CD4-positive, alpha-beta T cell (primary cell): ENCODE results near the gene NPAS3. TPM values are rescaled to one million over a fixed set of nuclear protein-coding genes. Genes with fewer than 3 reads are reported as not detected.

ENCODE experiments used
- ATAC-seq: fragments of 200-7000 bp; cut with Tn5 transposase; one replicate; pipeline ENCODE4 v1.10.0; 2022; ENCODE audit warnings: mild to moderate bottlenecking; ENCODE audit not compliant: poor library complexity
- CTCF ChIA-PET: fragments of 350-600 bp; sonication (Branson Sonifier 250); formaldehyde crosslinking; loops from one replicate; lab custom pipeline; 2021; ENCODE audit warnings: antibody characterized with exemption, inconsistent platforms; lab: Charles Lee
- POLR2A ChIA-PET: fragments of 350-600 bp; sonication (Branson Sonifier 250); formaldehyde crosslinking; loops from one replicate; lab custom pipeline; 2021; ENCODE audit warnings: antibody characterized with exemption, inconsistent platforms; lab: Charles Lee
- DNase-seq, 14 experiments: peaks; one replicate each; pipeline ENCODE4 v3.0.0-alpha.2; 2013 to 2020; ENCODE audit warnings: mixed read lengths in 2 of 14
- H3K27ac ChIP-seq, 2 donors: one replicate each; pipeline versions ENCODE4 v1.5.1 to v1.7.0; 2013; ENCODE audit warnings: low read length in 2 of 2, low read depth in 1 of 2, mild to moderate bottlenecking in 1 of 2
- H3K27me3 ChIP-seq, 2 experiments: 1 replicate in 1 of 2; 2 replicates in 1 of 2; pipeline versions ENCODE4 v1.6.1 to v1.7.0; 2013; ENCODE audit warnings: low read length in 2 of 2, control low read depth in 1 of 2, mild to moderate bottlenecking in 1 of 2, moderate library complexity in 1 of 2; ENCODE audit not compliant: insufficient read depth in 2 of 2, control insufficient read depth in 1 of 2
- H3K36me3 ChIP-seq: one replicate; pipeline ENCODE4 v1.6.1; 2013; ENCODE audit warnings: low read length, control low read depth; ENCODE audit not compliant: insufficient read depth
- H3K4me1 ChIP-seq: one replicate; pipeline ENCODE4 v1.6.1; 2013; ENCODE audit warnings: low read length, control low read depth; ENCODE audit not compliant: insufficient read depth
- H3K4me3 ChIP-seq: one replicate; pipeline ENCODE4 v1.5.1; 2013; ENCODE audit warnings: mild to moderate bottlenecking, low read length, moderate library complexity
- H3K9me3 ChIP-seq, 2 experiments: 1 replicate in 1 of 2; 2 replicates in 1 of 2; pipeline versions ENCODE4 v1.6.1 to v1.7.0; 2013; ENCODE audit warnings: low read length in 2 of 2, mild to moderate bottlenecking in 2 of 2, control low read depth in 1 of 2, moderate library complexity in 1 of 2; ENCODE audit not compliant: control insufficient read depth in 1 of 2, insufficient read depth in 1 of 2
- H3K27ac Mint-ChIP-seq: one replicate; pipeline ENCODE4 v1.8.0; 2020; ENCODE audit warnings: mixed read lengths
- H3K27me3 Mint-ChIP-seq: one replicate; pipeline ENCODE4 v1.8.0; 2021; ENCODE audit warnings: mixed read lengths
- H3K36me3 Mint-ChIP-seq: one replicate; pipeline ENCODE4 v1.8.0; 2021; ENCODE audit warnings: low read depth, mixed read lengths
- H3K4me1 Mint-ChIP-seq: one replicate; pipeline ENCODE4 v1.8.0; 2021; ENCODE audit warnings: low read depth, mixed read lengths
- H3K4me3 Mint-ChIP-seq: one replicate; pipeline ENCODE4 v1.8.0; 2020; ENCODE audit warnings: mild to moderate bottlenecking, mixed read lengths
- H3K9me3 Mint-ChIP-seq: one replicate; pipeline ENCODE4 v1.8.0; 2020; ENCODE audit warnings: mixed read lengths
- intact Hi-C, 2 experiments: fragments of 100-400 bp; cut with DNase I in 1 of 2; cut with micrococcal nuclease in 1 of 2; formaldehyde crosslinking; loops; one replicate each; pipeline versions ENCODE4 v1.15.1 to v1.9.0; 2023 to 2025; cut with DNase I, micrococcal nuclease
- total RNA-seq, 174 experiments: library from RNA in 2 of 174; stranded (reverse) in 2 of 174; gene quantifications; one replicate each; pipeline ENCODE4 v1.2.3 and lab custom pipeline; 2021 to 2026
- TF ChIP-seq, protein P1 (sequence below): fragments of 200-600 bp; IDR thresholded peaks from one replicate; pipeline ENCODE4 v1.8.0; 2022; ENCODE audit warnings: antibody characterized with exemption, mild to moderate bottlenecking

Gene NPAS3
- total RNA-seq, 2 experiments from 2014 or later = not detected

DNA sequence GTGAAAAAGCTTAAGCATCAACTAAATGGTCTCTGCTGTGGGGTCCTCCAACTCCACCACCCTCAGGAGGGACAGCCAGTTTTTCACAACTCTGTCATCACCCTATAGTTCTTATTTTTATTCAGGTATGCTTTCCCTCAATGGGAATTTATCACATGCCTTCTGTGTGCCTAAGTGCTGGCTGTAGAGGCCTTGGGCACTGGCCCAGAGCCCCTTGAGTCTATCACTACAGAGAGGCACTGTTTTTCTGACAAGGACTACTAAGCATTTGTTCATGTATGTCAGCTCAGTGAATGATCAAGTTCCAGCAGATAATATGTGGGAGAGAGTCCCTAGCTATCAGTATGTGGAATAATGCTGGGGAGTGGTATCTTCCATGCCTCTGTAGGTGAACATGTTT, 463.9 kb downstream of the NPAS3 start:
- no peak for ATAC-seq

DNA sequence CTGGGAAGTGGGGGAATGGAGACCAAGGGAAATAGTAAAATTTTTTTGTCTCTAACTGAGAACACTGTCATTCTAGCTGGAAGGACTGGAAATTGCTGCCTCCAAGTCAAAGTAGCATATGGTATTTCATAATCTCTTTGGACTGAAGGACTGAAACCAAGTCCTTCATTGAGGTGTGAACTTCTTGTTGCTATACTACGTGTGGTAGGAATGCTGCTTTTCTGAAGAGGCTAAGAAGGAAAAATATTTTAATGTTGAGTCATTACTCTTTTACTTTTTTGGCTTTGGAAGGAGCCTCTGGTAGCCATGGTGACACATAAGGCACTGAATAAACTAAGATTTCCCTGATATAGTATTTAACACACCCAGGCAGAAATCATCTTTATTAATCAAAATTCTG, 465.4 kb downstream of the NPAS3 start:
- Mint-ChIP-seq H3K27me3 (no peaks in the 10 kb centered on the region), H3K4me3 (no peak overlapping the region), H3K9me3 (no peaks in the 10 kb centered on the region), H3K36me3 (no peaks in the 10 kb centered on the region), H3K27ac (no peak overlapping the region), H3K4me1 (no peaks in the 10 kb centered on the region)
- Histone ChIP-seq H3K4me3 (no peak overlapping the region), H3K4me1 (no peaks in the 10 kb centered on the region), H3K27me3 (no peaks in the 10 kb centered on the region), H3K27ac (no peak overlapping the region), H3K36me3 (no peaks in the 10 kb centered on the region), H3K9me3 (no peaks in the 10 kb centered on the region)
- intact Hi-C loops = no loop called here
- DNase-seq (no peak), ATAC-seq (no peak)
- POLR2A ChIA-PET = no interaction called here
- CTCF ChIA-PET = no interaction called here
- TF ChIP-seq, protein P1, sequence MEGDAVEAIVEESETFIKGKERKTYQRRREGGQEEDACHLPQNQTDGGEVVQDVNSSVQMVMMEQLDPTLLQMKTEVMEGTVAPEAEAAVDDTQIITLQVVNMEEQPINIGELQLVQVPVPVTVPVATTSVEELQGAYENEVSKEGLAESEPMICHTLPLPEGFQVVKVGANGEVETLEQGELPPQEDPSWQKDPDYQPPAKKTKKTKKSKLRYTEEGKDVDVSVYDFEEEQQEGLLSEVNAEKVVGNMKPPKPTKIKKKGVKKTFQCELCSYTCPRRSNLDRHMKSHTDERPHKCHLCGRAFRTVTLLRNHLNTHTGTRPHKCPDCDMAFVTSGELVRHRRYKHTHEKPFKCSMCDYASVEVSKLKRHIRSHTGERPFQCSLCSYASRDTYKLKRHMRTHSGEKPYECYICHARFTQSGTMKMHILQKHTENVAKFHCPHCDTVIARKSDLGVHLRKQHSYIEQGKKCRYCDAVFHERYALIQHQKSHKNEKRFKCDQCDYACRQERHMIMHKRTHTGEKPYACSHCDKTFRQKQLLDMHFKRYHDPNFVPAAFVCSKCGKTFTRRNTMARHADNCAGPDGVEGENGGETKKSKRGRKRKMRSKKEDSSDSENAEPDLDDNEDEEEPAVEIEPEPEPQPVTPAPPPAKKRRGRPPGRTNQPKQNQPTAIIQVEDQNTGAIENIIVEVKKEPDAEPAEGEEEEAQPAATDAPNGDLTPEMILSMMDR = no peak

More for the DNA sequence above, 463.9 kb downstream of the NPAS3 start:
- Histone ChIP-seq H3K36me3 (no peaks in the 10 kb centered on the region), H3K4me3 (no peak overlapping the region), H3K4me1 (no peaks in the 10 kb centered on the region), H3K9me3 (no peaks in the 10 kb centered on the region), H3K27ac (no peak overlapping the region), H3K27me3 (no peaks in the 10 kb centered on the region)
- no peaks in the 10 kb centered on the region for H3K9me3 Mint-ChIP-seq
- H3K4me3 Mint-ChIP-seq = no peak overlapping the region
- intact Hi-C loops = no loop called here
- TF ChIP-seq, protein P1 = no peak
- no peaks in the 10 kb centered on the region for H3K4me1 Mint-ChIP-seq
- no peak for DNase-seq
- ChIA-PET CTCF (no interaction called here), POLR2A (no interaction called here)
- no peak overlapping the region for H3K27ac Mint-ChIP-seq
- no peaks in the 10 kb centered on the region for H3K27me3 Mint-ChIP-seq
- no peaks in the 10 kb centered on the region for H3K36me3 Mint-ChIP-seq

DNA sequence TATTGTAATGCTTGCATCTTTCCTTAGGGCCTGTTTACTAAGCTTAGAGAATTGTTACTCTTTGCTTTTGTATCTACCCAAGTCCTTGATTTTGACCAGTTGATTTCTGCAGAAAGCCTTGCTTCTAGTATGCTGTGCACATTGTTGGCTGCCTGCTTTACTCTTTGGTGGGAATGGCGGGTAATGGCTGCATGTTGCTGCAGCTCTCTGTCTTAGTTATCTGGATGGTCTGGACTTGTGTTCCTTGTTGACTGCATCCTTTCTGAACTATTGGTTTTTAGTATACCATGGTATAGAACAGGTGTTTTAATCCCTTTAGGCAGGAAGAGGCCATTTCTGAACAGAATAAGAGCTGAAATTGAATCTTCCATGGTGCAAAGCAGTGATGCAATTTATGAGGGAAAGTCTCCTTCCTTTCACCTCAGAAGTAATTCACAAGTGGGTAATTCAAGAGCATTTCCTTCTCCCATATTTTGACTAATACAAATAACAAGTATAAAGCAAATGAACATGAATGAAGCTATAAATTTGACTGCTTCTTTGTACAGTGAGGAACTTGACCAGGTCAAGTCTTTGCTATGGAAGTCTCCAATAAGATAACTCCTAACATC, 466.4 kb downstream of the NPAS3 start:
- Histone ChIP-seq H3K4me1 (no peaks in the 10 kb centered on the region), H3K4me3 (no peak overlapping the region), H3K27ac (no peak overlapping the region), H3K27me3 (no peaks in the 10 kb centered on the region), H3K9me3 (no peaks in the 10 kb centered on the region), H3K36me3 (no peaks in the 10 kb centered on the region)
- TF ChIP-seq, protein P1 = no peak
- CTCF ChIA-PET = no interaction called here
- Mint-ChIP-seq H3K27me3 (no peaks in the 10 kb centered on the region), H3K27ac (no peak overlapping the region), H3K4me3 (no peak overlapping the region), H3K36me3 (no peaks in the 10 kb centered on the region), H3K9me3 (no peaks in the 10 kb centered on the region), H3K4me1 (no peaks in the 10 kb centered on the region)
- DNase-seq = no peak
- intact Hi-C loops = no loop called here
- ATAC-seq = no peak
- POLR2A ChIA-PET = no interaction called here
